Hepatocyte (in vitro differentiated cells): ENCODE measurements around the gene SMIM7. TPM values are rescaled to one million over a fixed set of nuclear protein-coding genes. Genes with fewer than 3 reads are reported as not detected.

Source experiments
- DNase-seq: peaks from one replicate; pipeline ENCODE4 v3.0.0-alpha.2; 2016; ENCODE audit warnings: low spot score
- H2AFZ ChIP-seq: fragments of 200-600 bp; sonication (generic); 2 replicates; pipeline ENCODE4 v1.6.0; 2016; ENCODE audit warnings: antibody characterized with exemption, mild to moderate bottlenecking
- H3K27ac ChIP-seq: fragments of 200-600 bp; sonication (generic); 2 replicates; pipeline ENCODE4 v1.5.1; 2016; ENCODE audit warnings: mild to moderate bottlenecking
- H3K27me3 ChIP-seq: fragments of 200-600 bp; sonication (generic); 2 replicates; pipeline ENCODE4 v1.6.1; 2016
- H3K36me3 ChIP-seq: fragments of 200-600 bp; sonication (generic); replicated peaks from 2 replicates; pipeline ENCODE4 v1.5.1; 2016; ENCODE audit warnings: low read depth; ENCODE audit not compliant: insufficient read depth
- H3K4me1 ChIP-seq: fragments of 200-600 bp; sonication (generic); 2 replicates; pipeline ENCODE4 v1.5.1; 2016; ENCODE audit warnings: mild to moderate bottlenecking, moderate library complexity; ENCODE audit not compliant: insufficient read depth
- H3K4me2 ChIP-seq: fragments of 200-600 bp; sonication (generic); 2 replicates; pipeline ENCODE4 v1.6.0; 2016
- H3K4me3 ChIP-seq: fragments of 200-600 bp; sonication (generic); 2 replicates; pipeline ENCODE4 v1.5.1; 2016; ENCODE audit warnings: mild to moderate bottlenecking
- H3K79me2 ChIP-seq: fragments of 200-600 bp; sonication (generic); 2 replicates; pipeline ENCODE4 v1.6.0; 2017; ENCODE audit warnings: mild to moderate bottlenecking
- H3K9me2 ChIP-seq: fragments of 200-600 bp; sonication (generic); replicated peaks from 2 replicates; pipeline ENCODE4 v1.6.0; 2017; ENCODE audit warnings: mild to moderate bottlenecking; ENCODE audit not compliant: insufficient read depth
- H3K9me3 ChIP-seq: fragments of 200-600 bp; sonication (generic); 2 replicates; pipeline ENCODE4 v1.5.1; 2016; ENCODE audit warnings: low read depth, mild to moderate bottlenecking
- H4K20me1 ChIP-seq: fragments of 200-600 bp; sonication (generic); 2 replicates; pipeline ENCODE4 v1.6.0; 2016; ENCODE audit warnings: mild to moderate bottlenecking; ENCODE audit not compliant: insufficient read depth, poor library complexity, severe bottlenecking
- CTCF ChIP-seq: fragments of 200-600 bp; sonication (generic); IDR thresholded peaks from 2 replicates; pipeline ENCODE4 v1.5.1; 2016; ENCODE audit warnings: antibody characterized with exemption, mild to moderate bottlenecking; ENCODE audit not compliant: poor library complexity
- EZH2 ChIP-seq: fragments of 200-600 bp; sonication (generic); IDR thresholded peaks from 2 replicates; pipeline ENCODE4 v1.6.1; 2016; ENCODE audit warnings: antibody characterized with exemption, mild to moderate bottlenecking, borderline replicate concordance
- EZH2phosphoT487 ChIP-seq: fragments of 200-600 bp; sonication (generic); IDR thresholded peaks from one replicate; pipeline ENCODE4 v1.6.1; 2018; ENCODE audit warnings: antibody characterized with exemption, mild to moderate bottlenecking, low read depth, moderate library complexity; ENCODE audit not compliant: unreplicated experiment, severe bottlenecking
- WGBS: methylation state at CpG from one replicate; pipeline ENCODE4 v1.1.6; 2016; ENCODE audit warnings: low lambda C conversion rate; ENCODE audit errors: missing lambda C conversion rate; 5-methylcytosine and 5-hydroxymethylcytosine counted together
- polyA plus RNA-seq: library from polyadenylated mRNA; unstranded; fragments of >200 nt; fragmentation: Nextera tagmentation; extraction: Ambion mirVana; gene quantifications from 2 replicates; pipeline ENCODE4 v1.2.1, GENCODE V29; 2016
- total RNA-seq: library from RNA; depleted of rRNA; stranded (reverse); fragments of >200 nt; gene quantifications from 2 replicates; pipeline ENCODE4 v1.2.3, GENCODE V29; 2014

SMIM7 gene
- total and polyA plus RNA-seq, 2 experiments from 2014 or later: 99.2 to 141 TPM

DNA sequence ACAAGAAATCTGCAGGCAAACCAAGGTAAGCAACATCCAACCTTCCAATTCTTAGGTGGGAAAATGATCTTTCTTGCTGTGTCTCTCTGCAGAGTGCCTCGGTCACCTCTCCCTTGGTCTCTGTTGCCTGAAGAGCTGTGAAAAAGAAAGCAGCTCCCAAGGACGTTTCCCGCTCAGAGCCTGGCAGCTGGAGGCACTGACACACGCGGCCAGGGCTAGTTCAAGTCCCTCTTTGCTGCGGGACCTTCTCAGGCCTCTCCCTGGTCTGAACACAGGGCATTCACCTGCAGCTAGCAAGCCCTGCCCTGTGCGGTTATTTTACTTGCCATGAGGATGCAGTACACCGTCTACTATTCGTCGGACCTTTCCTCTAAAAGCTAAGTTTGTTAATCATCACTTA, 35.7 kb downstream of the SMIM7 start:
- no peak for DNase-seq
- peaks cover 87% of the 10 kb centered on the region for H3K79me2 ChIP-seq
- H3K4me2 ChIP-seq: no peak overlapping the region
- peaks cover 10% of the 10 kb centered on the region for H3K4me1 ChIP-seq
- no peak overlapping the region for H2AFZ ChIP-seq
- no peaks in the 10 kb centered on the region for H3K9me3 ChIP-seq
- peaks cover 85% of the 10 kb centered on the region for H4K20me1 ChIP-seq
- no peak overlapping the region for H3K27ac ChIP-seq
- no peaks in the 10 kb centered on the region for H3K36me3 ChIP-seq
- no peaks in the 10 kb centered on the region for H3K9me2 ChIP-seq
- 98% methylated on average over 10 of the region's 10 CpGs for WGBS
- H3K27me3 ChIP-seq: no peaks in the 10 kb centered on the region
- TF ChIP-seq EZH2 (no peak), EZH2phosphoT487 (no peak), CTCF (no peak)
- H3K4me3 ChIP-seq: no peak overlapping the region

DNA sequence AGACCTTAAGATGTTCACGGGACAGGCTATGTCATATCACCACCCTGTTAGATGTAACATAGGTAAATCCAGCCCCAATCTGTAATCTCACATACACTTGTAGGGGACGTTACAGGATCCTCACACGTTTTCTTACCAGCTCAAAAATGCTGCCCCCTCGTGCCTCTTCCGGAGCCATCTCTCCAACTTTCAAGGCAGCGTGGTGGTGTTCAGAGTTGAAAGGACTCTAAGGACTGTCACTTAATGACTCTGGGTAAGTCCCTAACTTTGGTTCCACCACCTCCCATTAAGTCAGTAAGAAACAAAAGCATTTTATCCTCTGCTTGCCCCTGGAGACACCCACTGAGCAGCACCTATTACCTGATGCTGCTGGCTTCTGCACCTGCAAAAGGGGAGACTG, 36.4 kb downstream of the SMIM7 start:
- Histone ChIP-seq H3K4me1 (peaks cover 7% of the 10 kb centered on the region), H4K20me1 (peaks cover 91% of the 10 kb centered on the region), H3K4me3 (no peak overlapping the region), H3K9me3 (no peaks in the 10 kb centered on the region), H3K27ac (no peak overlapping the region), H3K36me3 (no peaks in the 10 kb centered on the region), H3K79me2 (peaks cover 94% of the 10 kb centered on the region), H3K4me2 (no peak overlapping the region), H3K27me3 (no peaks in the 10 kb centered on the region), H3K9me2 (no peaks in the 10 kb centered on the region), H2AFZ (no peak overlapping the region)
- no peak for TF ChIP-seq EZH2
- TF ChIP-seq EZH2phosphoT487: no peak
- no peak for TF ChIP-seq CTCF
- DNase-seq: no peak
- 93% methylated on average over 6 of the region's 6 CpGs for WGBS

DNA sequence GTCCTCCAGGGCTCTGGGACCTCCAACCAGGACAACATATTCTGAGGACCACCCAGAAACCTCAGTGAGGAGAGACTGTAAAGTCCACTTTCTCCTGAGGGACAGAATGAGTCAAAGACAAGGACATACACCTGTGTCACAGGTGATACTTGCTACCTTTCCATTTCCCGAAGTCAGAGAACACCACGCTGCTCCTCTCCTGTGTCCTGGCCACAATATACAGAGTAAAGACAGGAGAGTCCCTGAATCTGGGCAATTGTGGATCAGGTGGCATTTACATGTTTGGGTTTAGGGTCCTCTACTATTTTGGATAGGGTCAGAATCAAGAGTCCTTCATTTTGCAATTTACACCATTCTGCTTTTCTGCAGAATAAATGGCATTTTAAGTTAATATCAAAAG, 36.9 kb downstream of the SMIM7 start:
- TF ChIP-seq CTCF: no peak
- no peak for TF ChIP-seq EZH2phosphoT487
- TF ChIP-seq EZH2: no peak
- DNase-seq: no peak
- peaks cover 97% of the 10 kb centered on the region for H4K20me1 ChIP-seq

More for the DNA sequence above, 36.9 kb downstream of the SMIM7 start:
- peaks cover 99% of the 10 kb centered on the region for H3K79me2 ChIP-seq
- WGBS: 91% methylated on average over 2 of the region's 2 CpGs
- no peaks in the 10 kb centered on the region for H3K9me2 ChIP-seq
- no peak overlapping the region for H3K4me2 ChIP-seq
- H3K27me3 ChIP-seq: no peaks in the 10 kb centered on the region
- H3K27ac ChIP-seq: no peak overlapping the region
- no peaks in the 10 kb centered on the region for H3K9me3 ChIP-seq
- H3K4me3 ChIP-seq: no peak overlapping the region
- no peaks in the 10 kb centered on the region for H3K36me3 ChIP-seq
- peaks cover 7% of the 10 kb centered on the region for H3K4me1 ChIP-seq
- H2AFZ ChIP-seq: no peak overlapping the region
